Measurements from ENCODE around the gene PEG3.

Gene PEG3

DNA sequence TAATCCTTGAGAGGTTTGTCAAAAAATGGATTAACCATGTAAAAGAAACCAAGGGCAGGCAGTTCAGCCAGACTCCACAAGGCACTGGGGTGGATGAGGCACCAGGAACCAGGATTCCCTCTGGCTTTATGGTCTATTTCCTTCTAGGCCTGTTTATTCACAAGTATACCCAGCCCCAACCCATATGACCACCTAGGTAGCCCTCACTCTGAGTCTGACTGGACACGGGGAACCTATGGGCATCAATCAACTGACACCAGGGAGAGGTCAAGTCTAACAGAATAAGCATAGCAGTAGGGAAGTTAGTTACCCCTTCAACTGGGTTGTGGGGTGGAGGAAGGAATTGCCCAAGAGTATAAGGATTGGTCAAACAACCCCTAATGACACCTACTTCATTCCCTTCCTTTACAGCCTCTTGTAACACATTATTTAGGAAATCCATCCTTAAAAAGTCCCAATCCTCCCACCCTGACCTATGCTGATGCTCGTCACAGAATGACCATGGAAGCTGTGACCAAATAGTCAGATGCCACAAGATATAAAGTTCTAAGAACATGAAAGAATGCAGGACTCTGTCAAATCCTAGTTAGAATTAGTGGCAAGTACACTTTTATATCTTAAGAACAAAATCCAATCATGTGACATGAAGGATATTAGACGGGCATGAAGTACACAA, 31.7 kb downstream of the PEG3 start:
- no peak for DNase-seq (ENCODE audit: low read depth)

DNA sequence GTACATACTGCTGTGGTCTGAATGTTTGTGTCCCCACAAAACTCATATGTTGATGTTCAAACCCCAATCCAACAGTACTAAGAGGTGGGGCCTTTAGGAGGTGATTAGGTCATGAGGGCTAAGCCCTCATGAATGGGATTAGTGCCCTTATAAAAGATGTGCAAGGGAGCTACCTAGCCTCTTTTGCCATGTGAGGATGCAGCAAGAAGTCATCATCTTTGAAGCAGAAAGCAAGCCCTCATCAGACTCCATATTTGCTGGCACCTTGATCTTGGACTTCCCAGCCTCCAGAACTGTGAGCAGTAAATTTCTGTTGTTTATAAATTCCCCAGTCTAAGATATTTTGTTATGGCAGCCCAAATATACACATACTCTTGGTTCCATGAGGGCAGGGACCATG, 33.9 kb downstream of the PEG3 start:
- no peak for DNase-seq (ENCODE audit: low read depth)
